Activated CD4-positive, alpha-beta T cell treated with anti-CD3 and anti-CD28 coated beads, Interleukin-2, amount 10 ng/mL, durations not matched to agents 24 days and 14 days (primary cell): Measurements from ENCODE around the gene PPP6R2. TPM values are rescaled to one million over a fixed set of nuclear protein-coding genes. Genes with fewer than 3 reads are reported as not detected.
A peak's percentile ranks its signal among the peaks of the same experiment; 100 is the strongest.

Experiments used
- DNase-seq: peaks from one replicate; pipeline ENCODE4 v3.0.0; 2022
- H3K27ac Mint-ChIP-seq: one replicate; pipeline ENCODE4 v1.8.0; 2022; ENCODE audit warnings: mild to moderate bottlenecking, mixed read lengths
- H3K27me3 Mint-ChIP-seq: one replicate; pipeline ENCODE4 v1.8.0; 2022; ENCODE audit warnings: mixed read lengths
- H3K36me3 Mint-ChIP-seq: one replicate; pipeline ENCODE4 v1.8.0; 2022; ENCODE audit warnings: low read depth, mild to moderate bottlenecking, mixed read lengths
- H3K4me1 Mint-ChIP-seq: one replicate; pipeline ENCODE4 v1.8.0; 2021; ENCODE audit warnings: mixed read lengths
- H3K4me3 Mint-ChIP-seq: one replicate; pipeline ENCODE4 v1.8.0; 2022; ENCODE audit warnings: mild to moderate bottlenecking, moderate library complexity, mixed read lengths
- H3K9me3 Mint-ChIP-seq: one replicate; pipeline ENCODE4 v1.8.0; 2021; ENCODE audit warnings: mixed read lengths
- intact Hi-C: fragments of 100-400 bp; cut with micrococcal nuclease; formaldehyde crosslinking; loops from one replicate; pipeline ENCODE4 v1.15.1; 2023
- total RNA-seq: library from RNA; stranded (reverse); gene quantifications from 2 replicates; pipeline ENCODE4 v1.2.3, GENCODE V29; 2022

PPP6R2 gene
- total RNA-seq, 1 donor from 2014 or later = 44.0 TPM

- no peak for DNase-seq
- intact Hi-C loops = no loop called here
Measured at GRCh38 chr22:50483977-50484853, 141.1 kb downstream of the PPP6R2 start.

GRCh38 chr22:50485221-50486131 lies 142.3 kb downstream of the PPP6R2 start:
- H3K4me1 Mint-ChIP-seq = peaks cover 3% of the 10 kb centered on the region

More at GRCh38 chr22:50483977-50484853, 141.1 kb downstream of the PPP6R2 start:
- Mint-ChIP-seq H3K4me3 (no peak overlapping the region), H3K36me3 (no peaks in the 10 kb centered on the region), H3K9me3 (no peaks in the 10 kb centered on the region), H3K4me1 (peaks cover 7% of the 10 kb centered on the region), H3K27ac (no peak overlapping the region), H3K27me3 (peaks cover 15% of the 10 kb centered on the region)

GRCh38 chr22:50486561-50487289 lies 143.6 kb downstream of the PPP6R2 start, which contains the start of gene MIOX:
Gene MIOX, plus strand, starts transcription at chr22:50486859. Its CDS starts 39 bp downstream, at chr22:50486898.
- DNase-seq = no peak
- no peak within 1 kb of the TSS for H3K27ac Mint-ChIP-seq

More at GRCh38 chr22:50485221-50486131, 142.3 kb downstream of the PPP6R2 start:
- no peaks in the 10 kb centered on the region for H3K9me3 Mint-ChIP-seq
- intact Hi-C loops = no loop called here
- no peaks in the 10 kb centered on the region for H3K36me3 Mint-ChIP-seq
- H3K27me3 Mint-ChIP-seq = peaks cover 2% of the 10 kb centered on the region
- DNase-seq = no peak
- H3K27ac Mint-ChIP-seq = no peak overlapping the region
- H3K4me3 Mint-ChIP-seq = no peak overlapping the region

GRCh38 chr22:50487290-50488005 lies 144.3 kb downstream of the PPP6R2 start:
- Mint-ChIP-seq H3K4me3 (no peak overlapping the region), H3K27ac (no peak overlapping the region), H3K27me3 (no peaks in the 10 kb centered on the region), H3K9me3 (no peaks in the 10 kb centered on the region), H3K4me1 (peaks cover 9% of the 10 kb centered on the region), H3K36me3 (no peaks in the 10 kb centered on the region)
- intact Hi-C loops = no loop called here
- DNase-seq = no peak

More at GRCh38 chr22:50486561-50487289, 143.6 kb downstream of the PPP6R2 start, which contains the start of gene MIOX:
- Mint-ChIP-seq H3K4me3 (no peak within 1 kb of the TSS), H3K4me1 (peaks cover 9% of the 10 kb centered on the region), H3K9me3 (no peaks in the 10 kb centered on the region), H3K27me3 (no peaks in the 10 kb centered on the region), H3K36me3 (no peaks in the 10 kb centered on the region)
- intact Hi-C loops = no loop called here

GRCh38 chr22:50488006-50488677 lies 145.0 kb downstream of the PPP6R2 start:
- H3K36me3 Mint-ChIP-seq = no peaks in the 10 kb centered on the region
- H3K27ac Mint-ChIP-seq = no peak overlapping the region

GRCh38 chr22:50488886-50489285 lies 145.8 kb downstream of the PPP6R2 start:
- no peak overlapping the region for H3K27ac Mint-ChIP-seq
- no peaks in the 10 kb centered on the region for H3K9me3 Mint-ChIP-seq
- no peak for DNase-seq
- peaks cover 9% of the 10 kb centered on the region for H3K4me1 Mint-ChIP-seq
- intact Hi-C loops = no loop called here
- no peaks in the 10 kb centered on the region for H3K36me3 Mint-ChIP-seq
- H3K4me3 Mint-ChIP-seq = no peak overlapping the region
- no peaks in the 10 kb centered on the region for H3K27me3 Mint-ChIP-seq

More at GRCh38 chr22:50488006-50488677, 145.0 kb downstream of the PPP6R2 start:
- DNase-seq = no peak
- peaks cover 9% of the 10 kb centered on the region for H3K4me1 Mint-ChIP-seq
- intact Hi-C loops = no loop called here
- H3K27me3 Mint-ChIP-seq = no peaks in the 10 kb centered on the region
- H3K4me3 Mint-ChIP-seq = no peak overlapping the region
- H3K9me3 Mint-ChIP-seq = no peaks in the 10 kb centered on the region

- no peak for DNase-seq
- Mint-ChIP-seq H3K27me3 (no peaks in the 10 kb centered on the region), H3K4me1 (peaks cover 9% of the 10 kb centered on the region), H3K9me3 (no peaks in the 10 kb centered on the region), H3K4me3 (no peak overlapping the region), H3K27ac (no peak overlapping the region), H3K36me3 (no peaks in the 10 kb centered on the region)
- intact Hi-C loops = no loop called here
Measured at GRCh38 chr22:50489363-50490243, 146.5 kb downstream of the PPP6R2 start.

GRCh38 chr22:50490531-50491308 lies 147.6 kb downstream of the PPP6R2 start:
- Mint-ChIP-seq H3K27ac (peak overlapping the region; percentile 65), H3K27me3 (peaks cover under 1% of the 10 kb centered on the region), H3K9me3 (no peaks in the 10 kb centered on the region), H3K4me3 (peak overlapping the region; percentile 62), H3K4me1 (peaks cover 6% of the 10 kb centered on the region), H3K36me3 (no peaks in the 10 kb centered on the region)
- intact Hi-C loops = no loop called here
- no peak for DNase-seq

Other genes with a start within 250 kb of the PPP6R2 start
- gene PANX2, start 172.6 kb upstream of the PPP6R2 start, total RNA-seq = 1.4 and 1.6 TPM in 2 replicates
- gene TRABD, start 157.4 kb upstream of the PPP6R2 start, total RNA-seq = 94.4 and 97.4 TPM in 2 replicates
- 24.0 and 25.2 TPM in 2 replicates for gene SELENOO, start 142.3 kb upstream of the PPP6R2 start, total RNA-seq
- gene TUBGCP6, start 98.3 kb upstream of the PPP6R2 start, total RNA-seq = 51.1 and 51.7 TPM in 2 replicates
- gene HDAC10, start 92.1 kb upstream of the PPP6R2 start, total RNA-seq = 62.2 and 64.6 TPM in 2 replicates
- 20.1 and 21.5 TPM in 2 replicates for gene MAPK12, start 81.6 kb upstream of the PPP6R2 start, total RNA-seq
- 27.8 and 29.0 TPM in 2 replicates for gene MAPK11, start 72.9 kb upstream of the PPP6R2 start, total RNA-seq
- 9.0 and 9.5 TPM in 2 replicates for gene PLXNB2, start 35.7 kb upstream of the PPP6R2 start, total RNA-seq
- gene DENND6B, start 16.3 kb upstream of the PPP6R2 start, total RNA-seq = 1.4 and 2.2 TPM in 2 replicates
- gene SBF1, start 131.7 kb downstream of the PPP6R2 start, total RNA-seq = 108 and 115 TPM in 2 replicates
- gene ADM2, start 138.2 kb downstream of the PPP6R2 start, total RNA-seq = 3.0 and 3.2 TPM in 2 replicates
- gene MIOX, start 143.5 kb downstream of the PPP6R2 start, total RNA-seq = 0.21 and 0.40 TPM in 2 replicates
- 78.4 and 79.2 TPM in 2 replicates for gene LMF2, start 164.4 kb downstream of the PPP6R2 start, total RNA-seq
- gene NCAPH2, start 164.9 kb downstream of the PPP6R2 start, total RNA-seq = 131 and 133 TPM in 2 replicates
- gene SCO2, start 182.3 kb downstream of the PPP6R2 start, total RNA-seq = 5.3 and 11.2 TPM in 2 replicates
- 62.1 and 63.0 TPM in 2 replicates for gene TYMP, start 186.7 kb downstream of the PPP6R2 start, total RNA-seq
- gene KLHDC7B, start 202.6 kb downstream of the PPP6R2 start, total RNA-seq = 5.3 and 6.8 TPM in 2 replicates
- gene SYCE3, start 219.6 kb downstream of the PPP6R2 start, total RNA-seq = 0.69 TPM in 1 of 2 replicates, not detected in the other
- 63.1 and 71.5 TPM in 2 replicates for gene CPT1B, start 235.1 kb downstream of the PPP6R2 start, total RNA-seq
- gene CHKB, start 239.5 kb downstream of the PPP6R2 start, total RNA-seq = 83.2 and 84.7 TPM in 2 replicates